ENCODE data around the gene CORIN.
"Not testable (repeated sequence)": the region's sequence is repeated elsewhere in the genome, so short reads cannot be mapped to it uniquely, and the experiment has no call there.

CORIN gene

GRCh38 chr4:47762376-47763266 is 75.2 kb downstream of the CORIN start:
- no peak for DNase-seq

DNA sequence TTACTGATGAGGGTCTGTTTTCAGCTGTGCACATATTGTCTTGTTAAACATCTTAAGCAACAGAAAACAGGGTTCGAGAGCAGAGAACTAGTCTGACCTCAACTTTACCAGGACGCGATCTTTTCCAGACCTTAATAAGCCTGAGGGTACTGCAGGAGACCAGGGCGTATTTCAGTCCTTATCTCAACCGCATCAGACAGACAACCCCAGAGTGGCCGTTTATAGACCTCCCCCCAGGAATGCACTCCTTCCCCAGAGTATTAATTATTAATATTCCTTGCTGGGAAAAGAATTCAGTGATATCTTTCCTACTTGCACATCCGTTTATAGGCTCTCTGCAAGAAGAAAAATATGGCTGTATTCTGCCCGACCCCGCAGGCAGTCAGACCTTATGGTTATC is 84.6 kb downstream of the CORIN start:
- not testable (repeated sequence) for DNase-seq

DNA sequence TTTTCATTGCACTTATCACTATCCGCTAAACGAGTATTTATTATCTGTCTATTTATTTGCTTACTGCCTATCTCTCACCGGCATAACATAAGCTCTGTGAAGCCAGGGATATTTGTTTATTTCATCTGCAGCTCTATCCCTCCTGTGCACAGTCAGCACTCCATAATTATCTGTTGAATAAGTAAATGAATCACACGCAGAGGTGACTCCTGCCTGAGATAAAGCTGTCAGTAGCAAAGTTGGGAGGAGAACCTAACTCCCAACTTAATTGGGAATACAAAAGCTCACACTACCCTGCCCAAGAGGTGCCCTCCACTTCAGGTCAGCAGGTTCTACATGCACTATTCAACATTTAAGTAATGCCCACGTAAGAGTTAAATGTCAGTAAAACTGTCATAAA is 85.7 kb downstream of the CORIN start:
- no peak for DNase-seq

DNA sequence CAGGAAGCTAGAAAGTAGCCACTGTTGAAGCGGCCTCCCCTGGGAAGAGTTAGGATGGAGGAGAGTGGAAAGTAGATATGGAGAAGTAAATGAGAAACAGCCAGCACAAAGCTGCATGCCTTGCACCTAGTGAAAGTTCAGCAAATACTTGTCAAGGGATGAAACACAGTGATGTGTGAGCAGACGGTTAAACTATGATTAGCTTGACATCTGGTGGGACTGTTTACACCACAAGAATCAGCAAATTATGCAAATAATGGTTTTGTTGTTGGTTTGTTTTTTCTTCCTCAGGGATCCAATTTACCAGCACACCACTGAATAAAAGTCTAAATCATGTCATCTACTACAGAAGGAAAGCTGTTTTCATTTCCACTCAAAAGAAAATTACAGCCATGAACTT is 87.1 kb downstream of the CORIN start:
- no peak for DNase-seq

DNA sequence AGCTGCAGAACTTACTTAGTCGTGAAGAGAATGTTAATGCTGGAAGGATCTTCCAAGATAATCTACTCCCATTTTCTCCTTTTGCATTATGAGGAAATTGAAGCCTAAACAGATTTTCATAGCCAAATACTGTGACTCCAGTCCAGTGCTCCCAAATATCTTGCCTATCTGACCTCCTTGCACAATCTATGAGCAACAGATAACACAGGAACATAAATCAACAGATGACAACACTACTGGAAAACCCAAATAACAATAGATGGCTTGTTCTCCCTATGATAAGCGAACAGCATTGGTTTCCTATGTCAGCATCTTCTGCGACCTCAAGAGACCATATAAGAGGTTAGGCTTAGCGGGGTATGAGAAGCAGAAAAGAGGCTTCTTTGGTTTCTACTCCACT is 88.0 kb downstream of the CORIN start:
- no peak for DNase-seq

- DNase-seq = no peak
These were observed 88.8 kb downstream of the CORIN start for GRCh38 chr4:47749060-47749459.

- no peak for DNase-seq
These were observed 89.9 kb downstream of the CORIN start for GRCh38 chr4:47747846-47748494.

DNA sequence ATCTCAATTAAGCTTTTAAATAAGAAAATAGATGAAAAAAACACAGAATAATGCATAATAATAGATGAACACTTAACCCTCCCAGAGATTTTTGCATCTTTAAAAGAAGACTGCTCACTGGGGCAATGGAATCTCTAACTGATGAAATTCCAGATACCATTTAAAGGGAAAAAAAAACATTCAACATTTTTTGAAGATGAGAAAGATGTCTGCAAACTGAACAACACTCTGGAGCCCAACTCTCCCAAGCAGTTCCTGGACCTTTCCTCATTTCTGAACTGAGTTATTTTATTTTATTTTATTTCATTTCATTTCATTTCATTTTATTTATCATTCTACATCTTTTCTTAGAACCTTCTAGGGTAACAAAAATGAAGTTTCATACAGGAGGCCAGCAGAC is 90.7 kb downstream of the CORIN start:
- DNase-seq = no peak

DNA sequence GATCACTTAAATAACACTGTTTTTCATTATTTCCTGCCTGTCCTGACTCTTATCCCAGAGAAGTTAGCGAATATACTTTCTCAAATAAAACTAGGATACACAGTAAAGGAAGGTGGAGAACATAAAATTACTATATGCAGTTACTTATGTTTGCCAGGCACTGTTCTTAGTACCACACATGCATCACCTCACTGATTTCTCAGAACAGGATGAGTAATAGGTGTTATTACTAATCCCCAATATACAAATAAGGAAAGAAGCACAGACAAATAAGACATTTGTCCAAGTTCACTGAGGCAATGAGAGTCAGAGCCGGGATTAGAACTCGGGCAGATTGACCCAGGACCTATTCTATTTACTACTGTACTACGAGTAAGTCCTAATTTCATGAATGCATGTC is 91.7 kb downstream of the CORIN start:
- no peak for DNase-seq

DNA sequence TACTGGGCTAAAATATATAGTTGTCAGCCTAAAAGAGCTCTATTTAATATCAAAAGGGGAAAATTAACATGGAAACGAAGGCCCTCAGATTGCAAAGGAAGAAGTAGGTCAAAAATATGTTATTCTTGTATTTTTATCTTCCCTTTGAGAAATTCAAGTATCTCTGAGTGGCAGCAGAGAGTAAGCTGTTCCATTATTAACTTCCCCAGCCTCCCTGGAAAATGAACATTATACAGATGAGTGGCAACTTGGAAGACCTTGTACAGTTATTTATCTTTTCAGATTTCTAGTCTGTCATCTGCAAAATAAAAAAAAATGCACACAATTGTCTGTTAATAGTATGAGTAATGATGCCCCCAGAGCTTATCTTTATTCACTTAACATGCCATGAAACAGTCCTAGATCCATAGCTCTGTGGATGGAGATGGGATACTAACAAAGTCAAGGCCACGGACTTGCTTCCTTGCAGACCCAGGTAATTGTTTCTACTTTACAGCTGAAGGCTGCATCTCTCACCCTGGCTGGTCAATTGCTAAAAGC is 93.0 kb downstream of the CORIN start:
- DNase-seq = no peak

- no peak for DNase-seq
These were observed 93.6 kb downstream of the CORIN start for GRCh38 chr4:47744253-47744652.

GRCh38 chr4:47741200-47741599 is 96.7 kb downstream of the CORIN start:
- DNase-seq = no peak

- DNase-seq = no peak
These were observed 100.5 kb downstream of the CORIN start for GRCh38 chr4:47737326-47737725.

- no peak for DNase-seq
These were observed 101.3 kb downstream of the CORIN start for GRCh38 chr4:47736555-47736954.

GRCh38 chr4:47736146-47736545 is 101.7 kb downstream of the CORIN start:
- DNase-seq = no peak

DNA sequence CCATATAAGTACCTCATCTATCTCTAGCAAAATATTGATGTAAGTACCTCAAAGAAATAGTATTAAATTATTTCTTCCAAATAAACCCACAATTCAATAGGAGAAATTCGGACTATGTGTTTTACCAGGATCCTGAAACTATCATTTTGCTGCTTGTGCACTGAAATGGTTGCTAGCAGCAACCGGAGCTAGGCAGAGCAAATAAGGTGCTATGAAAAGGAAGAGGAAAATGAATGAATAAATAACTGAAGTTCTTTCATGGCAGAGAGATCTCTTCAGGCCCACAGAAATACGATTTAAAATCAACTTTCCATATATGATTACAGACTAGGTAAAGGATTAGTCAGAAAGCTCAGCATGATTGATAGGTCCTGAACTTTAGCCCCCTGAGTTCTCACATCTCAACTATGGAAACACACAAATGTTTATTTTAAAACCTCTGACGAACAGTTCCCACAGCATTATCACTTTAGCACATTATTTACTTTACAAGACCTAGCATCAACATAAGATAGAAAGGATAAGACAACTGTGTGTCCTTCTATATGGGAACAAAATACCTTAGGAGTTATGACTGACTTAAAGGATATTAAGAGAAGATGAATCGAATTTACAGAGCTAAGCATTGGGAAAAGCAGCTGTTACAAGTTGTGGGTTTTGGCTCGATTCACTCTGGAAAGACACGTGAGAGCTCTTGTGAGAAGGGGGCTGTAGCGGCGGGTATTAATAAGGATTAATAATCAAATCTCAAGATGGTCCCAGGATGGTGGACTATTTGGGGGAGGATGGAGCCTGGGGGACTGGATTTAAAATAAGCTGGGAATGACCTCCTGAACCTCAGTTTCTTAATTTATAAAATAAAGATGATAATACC is 104.3 kb downstream of the CORIN start:
- DNase-seq = no peak

GRCh38 chr4:47731182-47731581 is 106.7 kb downstream of the CORIN start:
- no peak for DNase-seq

DNA sequence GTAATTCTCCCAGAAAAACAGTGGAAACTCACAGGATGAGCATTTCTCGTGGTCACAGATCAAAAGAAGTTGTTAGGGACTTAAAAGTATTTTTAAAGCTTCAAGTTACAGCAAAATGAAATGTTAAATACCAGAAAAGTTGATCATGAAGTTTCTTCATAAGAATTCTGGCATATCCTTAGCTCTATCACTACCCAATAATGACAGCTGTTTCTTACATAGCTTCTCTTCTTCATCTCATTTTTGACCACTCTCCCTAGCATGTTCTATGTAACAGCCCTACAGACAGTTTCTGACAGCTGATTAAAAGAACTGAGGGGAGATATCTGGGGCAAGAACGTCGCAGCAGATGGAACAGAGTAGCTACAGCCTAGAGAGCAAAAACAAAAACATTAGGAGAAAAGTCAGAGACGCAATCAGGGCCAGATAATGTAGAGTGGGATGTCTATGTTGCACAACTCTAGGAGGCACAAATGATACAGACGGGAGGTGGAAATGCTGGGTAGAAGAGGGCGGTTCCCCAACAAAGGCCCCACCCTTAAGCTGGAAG is 108.7 kb downstream of the CORIN start:
- no peak for DNase-seq

DNA sequence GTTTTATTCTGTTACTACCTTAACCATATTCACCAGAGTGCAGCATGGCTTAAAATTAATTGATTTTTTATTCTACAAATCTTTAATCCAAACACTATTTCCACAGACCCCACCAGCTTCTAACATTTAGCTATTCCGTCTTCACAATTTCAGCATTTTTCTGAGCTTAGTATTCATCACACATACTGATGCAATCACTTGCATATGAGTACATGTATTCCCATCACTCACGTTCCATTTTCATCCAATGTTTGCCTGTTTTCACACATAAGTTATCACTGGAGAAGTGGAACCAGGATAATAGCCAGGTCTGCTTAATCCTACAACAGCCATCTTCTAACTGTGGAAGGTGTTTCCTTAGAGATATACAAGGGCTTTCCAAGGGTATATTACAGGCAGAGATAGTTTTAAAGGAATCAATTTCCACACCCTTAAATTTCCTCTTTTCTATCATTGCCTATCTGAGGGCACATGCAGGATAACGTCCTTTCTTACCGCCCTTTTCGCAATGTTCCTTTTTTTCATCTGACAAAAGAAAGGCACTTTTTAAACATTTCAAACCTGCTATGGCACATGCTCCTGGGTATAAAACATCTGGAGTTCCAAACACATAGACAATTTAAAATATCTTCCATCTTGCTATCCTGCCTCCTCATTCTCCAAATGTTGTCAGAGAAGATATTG is 115.8 kb downstream of the CORIN start:
- no peak for DNase-seq

DNA sequence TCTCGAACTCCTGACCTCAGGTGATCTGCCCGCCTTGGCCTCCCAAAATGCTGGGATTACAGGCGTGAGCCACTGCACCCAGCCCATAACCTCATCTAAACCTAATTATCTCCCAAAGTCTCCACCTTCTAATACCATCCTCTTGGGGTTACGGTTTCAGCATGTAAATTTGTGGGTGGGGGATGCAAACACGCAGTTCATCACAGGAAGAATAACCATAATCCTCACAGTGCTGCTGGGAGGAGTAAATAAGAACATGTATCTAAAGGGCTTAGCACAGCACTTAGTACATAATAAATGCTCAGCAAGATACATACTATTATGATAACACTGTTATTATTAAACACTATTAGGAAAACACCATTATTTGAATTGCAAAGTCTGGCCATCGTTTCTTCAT is 116.4 kb downstream of the CORIN start:
- DNase-seq = no peak

GRCh38 chr4:47720787-47721186 is 117.1 kb downstream of the CORIN start:
- DNase-seq = no peak

- no peak for DNase-seq
These were observed 118.3 kb downstream of the CORIN start for GRCh38 chr4:47719576-47719975.
